GM12878 (cell line): ENCODE measurements around the gene NECTIN2. TPM values are rescaled to one million over a fixed set of nuclear protein-coding genes. Genes with fewer than 3 reads are reported as not detected.

Source experiments
- ATAC-seq: fragments of 200-7000 bp; cut with Tn5 transposase; 3 replicates; pipeline ENCODE4 v1.9.1; 2020; ENCODE audit warnings: mild to moderate bottlenecking, moderate library complexity
- BruUV-seq: library from RNA; stranded (reverse); fragments of 400-500 nt; replicated peaks from 2 replicates; lab custom pipeline; 2021; lab: Mats Ljungman, UMichigan
- CTCF ChIA-PET: fragments of 300-600 bp; sonication (Branson Sonifier 250); formaldehyde crosslinking; extraction: SDS; loops from one replicate; lab custom pipeline; 2021; ENCODE audit warnings: inconsistent platforms; lab: Yijun Ruan, JAX
- POLR2A ChIA-PET: fragments of 350-600 bp; formaldehyde crosslinking; extraction: SDS; loops from one replicate; lab custom pipeline; 2021; ENCODE audit warnings: inconsistent platforms; lab: Charles Lee
- RAD21 ChIA-PET: fragments of 300-600 bp; sonication (Branson Sonifier 250); formaldehyde crosslinking; loops from one replicate; lab custom pipeline; 2023; ENCODE audit warnings: antibody characterized with exemption; ENCODE audit not compliant: unreplicated experiment; lab: Charles Lee
- SMC1A ChIA-PET: fragments of 300-600 bp; sonication (Branson Sonifier 250); formaldehyde crosslinking; loops from one replicate; lab custom pipeline; 2023; ENCODE audit not compliant: unreplicated experiment, uncharacterized antibody; lab: Charles Lee
- DNase-seq: peaks from one replicate; pipeline ENCODE4 v3.0.0-alpha.2; 2011; ENCODE audit warnings: low read depth, low spot score
- FAIRE-seq: peaks from 3 replicates; lab custom pipeline; 2011; peaks lifted over from hg19 to GRCh38; lab: Jason Lieb, UNC
- H2AFZ ChIP-seq: 2 replicates; pipeline ENCODE4 v1.6.0; 2011; ENCODE audit warnings: low read depth, low read length, control low read depth; ENCODE audit not compliant: control insufficient read depth
- H3K27ac ChIP-seq: 2 replicates; pipeline ENCODE4 v1.5.1; 2011; ENCODE audit warnings: control low read depth; ENCODE audit not compliant: control insufficient read depth, insufficient read depth
- H3K27me3 ChIP-seq, 2 experiments: replicated peaks in 1 of 2; 2 replicates each; pipeline versions ENCODE4 v1.6.0 to v1.6.1; 2011; ENCODE audit warnings: low read length in 1 of 2; ENCODE audit not compliant: control insufficient read depth in 2 of 2, insufficient read depth in 2 of 2
- H3K36me3 ChIP-seq, 2 experiments: 2 replicates each; pipeline ENCODE4 v1.5.1; 2011; ENCODE audit warnings: low read length in 1 of 2; ENCODE audit not compliant: control insufficient read depth in 2 of 2, insufficient read depth in 2 of 2
- H3K4me1 ChIP-seq: 2 replicates; pipeline ENCODE4 v1.6.1; 2011; ENCODE audit warnings: mild to moderate bottlenecking, low read length, moderate library complexity, mixed read lengths; ENCODE audit not compliant: control insufficient read depth, insufficient read depth
- H3K4me2 ChIP-seq: 2 replicates; pipeline ENCODE4 v1.6.0; 2011; ENCODE audit warnings: control low read depth; ENCODE audit not compliant: control insufficient read depth, insufficient read depth
- H3K4me3 ChIP-seq: fragments of 200-600 bp; sonication (generic); 2 replicates; pipeline ENCODE4 v1.5.1; 2016
- H3K79me2 ChIP-seq: 2 replicates; pipeline ENCODE4 v1.6.0; 2011; ENCODE audit warnings: low read length; ENCODE audit not compliant: control insufficient read depth, insufficient read depth
- H3K9ac ChIP-seq: 2 replicates; pipeline ENCODE4 v1.8.0; 2011; ENCODE audit warnings: low read length, control low read depth, mixed read lengths; ENCODE audit not compliant: control insufficient read depth, insufficient read depth
- H3K9me3 ChIP-seq: replicated peaks from 3 replicates; pipeline ENCODE4 v1.5.1; 2011; ENCODE audit warnings: mild to moderate bottlenecking, low read length; ENCODE audit not compliant: control insufficient read depth, insufficient read depth
- H4K20me1 ChIP-seq: 2 replicates; pipeline ENCODE4 v1.6.0; 2011; ENCODE audit not compliant: control insufficient read depth, insufficient read depth
- ASH2L ChIP-seq: fragments of 300-600, 200-600 bp; sonication (generic); IDR thresholded peaks from 2 replicates; pipeline ENCODE4 v1.6.1; 2017; ENCODE audit warnings: low read depth, mild to moderate bottlenecking, borderline replicate concordance
- BMI1 ChIP-seq: fragments of 450-650 bp; IDR thresholded peaks from 2 replicates; pipeline ENCODE4 v1.6.1; 2016; ENCODE audit warnings: mild to moderate bottlenecking, moderate library complexity, borderline replicate concordance
- CREB1 ChIP-seq: IDR thresholded peaks from 2 replicates; pipeline ENCODE4 v1.6.1; 2012; ENCODE audit warnings: low read depth, mild to moderate bottlenecking, inconsistent platforms
- GATAD2B ChIP-seq: fragments of 450-650 bp; conservative IDR thresholded peaks from 2 replicates; pipeline ENCODE4 v1.6.1; 2017; ENCODE audit warnings: low read depth, mild to moderate bottlenecking, moderate library complexity
- MTA2 ChIP-seq: fragments of 450-650 bp; IDR thresholded peaks from 2 replicates; pipeline ENCODE4 v1.6.1; 2016; ENCODE audit warnings: low read depth, mild to moderate bottlenecking, moderate library complexity
- PAX5 ChIP-seq: IDR thresholded peaks from 2 replicates; pipeline ENCODE4 v1.6.1; 2011; ENCODE audit warnings: low read depth, low read length, borderline replicate concordance
- TCF12 ChIP-seq: IDR thresholded peaks from 2 replicates; pipeline ENCODE4 v1.6.1; 2011; ENCODE audit warnings: low read depth, mild to moderate bottlenecking, low read length
- ZNF384 ChIP-seq: IDR thresholded peaks from 2 replicates; pipeline ENCODE4 v1.6.1; 2012; ENCODE audit warnings: low read depth, mild to moderate bottlenecking, low read length, improper control_type of control experiment, borderline replicate concordance
- ZSCAN29 ChIP-seq: fragments of 450-650 bp; IDR thresholded peaks from 2 replicates; pipeline ENCODE4 v1.6.1; 2017; ENCODE audit warnings: mild to moderate bottlenecking, moderate library complexity
- WGBS: methylation state at CpG from one replicate; pipeline ENCODE4 v1.1.6; 2016; ENCODE audit warnings: low lambda C conversion rate; ENCODE audit not compliant: insufficient replicate concordance, insufficient coverage; ENCODE audit errors: missing lambda C conversion rate; 5-methylcytosine and 5-hydroxymethylcytosine counted together
- in situ Hi-C: fragments of 300-500 bp; cut with MboI; formaldehyde crosslinking; loops from 9 replicates; pipeline ENCODE4 v1.14.3; 2018; ENCODE audit warnings: mixed read lengths
- intact Hi-C: fragments of 100-400 bp; cut with micrococcal nuclease; formaldehyde crosslinking; loops from one replicate; pipeline ENCODE4 v1.14.2; 2022; ENCODE audit not compliant: unreplicated experiment
- polyA plus RNA-seq, 11 experiments: library from polyadenylated mRNA; depleted of rRNA in 4 of 11; unstranded in 6 of 11; stranded (reverse) in 5 of 11; fragments of >200 nt; fragmentation: Nextera tagmentation in 4 of 11; fragmentation: Illumina TruSeq in 1 of 11; extraction: Ambion mirVana in 4 of 11; extraction: Trizol in 1 of 11; gene quantifications; 1 replicate in 1 of 11; 2 replicates in 10 of 11; pipeline versions ENCODE4 v1.2.1 to v1.2.3, GENCODE V29; 2011 to 2016; ENCODE audit warnings: inconsistent platforms in 2 of 11, missing spikeins in 2 of 11, low read depth in 1 of 11
- total RNA-seq, 4 experiments: library from RNA; depleted of rRNA in 3 of 4; stranded (reverse); fragments of >200 nt in 3 of 4; fragmentation: Illumina TruSeq in 1 of 4; extraction: Trizol in 1 of 4; gene quantifications; 2 replicates each; pipeline versions ENCODE4 v1.2.1 to v1.2.3, GENCODE V29; 2013 to 2021
- TF ChIP-seq, protein P1 (sequence below): IDR thresholded peaks from 2 replicates; pipeline ENCODE4 v1.6.1; 2011; ENCODE audit warnings: low read depth, low read length, improper control_type of control experiment, borderline replicate concordance
- TF ChIP-seq, protein P2 (sequence below): IDR thresholded peaks from 2 replicates; pipeline ENCODE4 v1.6.1; 2012; ENCODE audit warnings: low read length, inconsistent platforms
- TF ChIP-seq, protein P3 (sequence below): fragments of 150-350 bp; IDR thresholded peaks from 2 replicates; pipeline ENCODE4 v1.6.1; 2016; ENCODE audit warnings: low read depth, low read length

NECTIN2 gene
- total and polyA plus RNA-seq, 10 of the 15 experiments (the other 5 are each of a cell fraction or from before 2014, with no cell fraction given), result 0.05 to 0.36 (median 0.26) TPM; not detected in 5

DNA sequence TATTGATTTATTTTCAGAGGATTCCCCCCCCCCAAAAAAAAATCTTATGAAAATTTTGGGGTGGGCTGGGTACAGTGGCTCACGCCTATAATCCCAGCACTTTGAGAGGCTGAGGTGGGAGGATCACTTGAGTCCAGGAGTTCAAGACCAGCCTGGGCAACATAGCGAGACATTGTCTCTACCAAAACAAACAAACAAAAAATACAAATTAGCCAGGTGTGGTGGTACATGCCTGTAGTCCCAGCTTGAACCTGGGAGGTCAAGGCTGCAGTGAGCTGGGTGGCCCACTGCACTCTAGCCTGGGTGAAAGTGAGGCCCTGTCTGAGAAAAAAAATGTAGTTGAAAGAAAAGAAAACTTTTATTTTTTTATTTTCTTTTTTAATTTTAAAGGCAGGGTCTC, 17.9 kb downstream of the NECTIN2 start (continued):
- TF ChIP-seq, protein P1, sequence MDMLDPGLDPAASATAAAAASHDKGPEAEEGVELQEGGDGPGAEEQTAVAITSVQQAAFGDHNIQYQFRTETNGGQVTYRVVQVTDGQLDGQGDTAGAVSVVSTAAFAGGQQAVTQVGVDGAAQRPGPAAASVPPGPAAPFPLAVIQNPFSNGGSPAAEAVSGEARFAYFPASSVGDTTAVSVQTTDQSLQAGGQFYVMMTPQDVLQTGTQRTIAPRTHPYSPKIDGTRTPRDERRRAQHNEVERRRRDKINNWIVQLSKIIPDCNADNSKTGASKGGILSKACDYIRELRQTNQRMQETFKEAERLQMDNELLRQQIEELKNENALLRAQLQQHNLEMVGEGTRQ, result no peak

DNA sequence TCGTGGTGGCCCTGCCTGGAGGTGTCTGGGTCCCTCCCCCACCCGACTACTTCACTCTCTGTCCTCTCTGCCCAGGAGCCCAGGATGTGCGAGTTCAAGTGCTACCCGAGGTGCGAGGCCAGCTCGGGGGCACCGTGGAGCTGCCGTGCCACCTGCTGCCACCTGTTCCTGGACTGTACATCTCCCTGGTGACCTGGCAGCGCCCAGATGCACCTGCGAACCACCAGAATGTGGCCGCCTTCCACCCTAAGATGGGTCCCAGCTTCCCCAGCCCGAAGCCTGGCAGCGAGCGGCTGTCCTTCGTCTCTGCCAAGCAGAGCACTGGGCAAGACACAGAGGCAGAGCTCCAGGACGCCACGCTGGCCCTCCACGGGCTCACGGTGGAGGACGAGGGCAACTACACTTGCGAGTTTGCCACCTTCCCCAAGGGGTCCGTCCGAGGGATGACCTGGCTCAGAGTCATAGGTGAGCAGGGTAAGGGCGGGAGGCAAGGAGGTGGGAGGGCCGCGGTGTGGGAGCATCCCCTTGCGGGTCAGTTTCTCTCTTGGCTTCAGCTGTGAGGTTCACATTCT, 19.2 kb downstream of the NECTIN2 start:
- ChIA-PET POLR2A (no interaction called here), CTCF (interaction anchor here (0.6 kb wide), 1 partner anchor 226 kb away, joined by 4 read pairs; no protein-coding TSS in a partner anchor), SMC1A (no interaction called here), RAD21 (no interaction called here)
- DNase-seq (no peak), FAIRE-seq (no peak), ATAC-seq (no peak)
- BruUV-seq, result no TSS peak
- Histone ChIP-seq H3K9me3 (no peaks in the 10 kb centered on the region), H3K4me1 (no peaks in the 10 kb centered on the region), H3K36me3 (no peaks in the 10 kb centered on the region), H2AFZ (no peak overlapping the region), H3K4me3 (no peak overlapping the region), H3K9ac (no peak overlapping the region), H3K4me2 (no peak overlapping the region), H3K27ac (no peak overlapping the region), H4K20me1 (no peaks in the 10 kb centered on the region), H3K27me3 (no peaks in the 10 kb centered on the region), H3K79me2 (no peaks in the 10 kb centered on the region)
- intact Hi-C loops, result no loop called here
- in situ Hi-C loops, result no loop called here
- WGBS, result 60% methylated on average over 27 of the region's 27 CpGs
- TF ChIP-seq, protein P2, sequence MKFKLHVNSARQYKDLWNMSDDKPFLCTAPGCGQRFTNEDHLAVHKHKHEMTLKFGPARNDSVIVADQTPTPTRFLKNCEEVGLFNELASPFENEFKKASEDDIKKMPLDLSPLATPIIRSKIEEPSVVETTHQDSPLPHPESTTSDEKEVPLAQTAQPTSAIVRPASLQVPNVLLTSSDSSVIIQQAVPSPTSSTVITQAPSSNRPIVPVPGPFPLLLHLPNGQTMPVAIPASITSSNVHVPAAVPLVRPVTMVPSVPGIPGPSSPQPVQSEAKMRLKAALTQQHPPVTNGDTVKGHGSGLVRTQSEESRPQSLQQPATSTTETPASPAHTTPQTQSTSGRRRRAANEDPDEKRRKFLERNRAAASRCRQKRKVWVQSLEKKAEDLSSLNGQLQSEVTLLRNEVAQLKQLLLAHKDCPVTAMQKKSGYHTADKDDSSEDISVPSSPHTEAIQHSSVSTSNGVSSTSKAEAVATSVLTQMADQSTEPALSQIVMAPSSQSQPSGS, result no peak
- TF ChIP-seq TCF12 (no peak), ASH2L (no peak), ZSCAN29 (no peak), BMI1 (no peak), PAX5 (no peak), MTA2 (no peak), CREB1 (no peak), GATAD2B (no peak), ZNF384 (no peak)
- TF ChIP-seq, protein P3, sequence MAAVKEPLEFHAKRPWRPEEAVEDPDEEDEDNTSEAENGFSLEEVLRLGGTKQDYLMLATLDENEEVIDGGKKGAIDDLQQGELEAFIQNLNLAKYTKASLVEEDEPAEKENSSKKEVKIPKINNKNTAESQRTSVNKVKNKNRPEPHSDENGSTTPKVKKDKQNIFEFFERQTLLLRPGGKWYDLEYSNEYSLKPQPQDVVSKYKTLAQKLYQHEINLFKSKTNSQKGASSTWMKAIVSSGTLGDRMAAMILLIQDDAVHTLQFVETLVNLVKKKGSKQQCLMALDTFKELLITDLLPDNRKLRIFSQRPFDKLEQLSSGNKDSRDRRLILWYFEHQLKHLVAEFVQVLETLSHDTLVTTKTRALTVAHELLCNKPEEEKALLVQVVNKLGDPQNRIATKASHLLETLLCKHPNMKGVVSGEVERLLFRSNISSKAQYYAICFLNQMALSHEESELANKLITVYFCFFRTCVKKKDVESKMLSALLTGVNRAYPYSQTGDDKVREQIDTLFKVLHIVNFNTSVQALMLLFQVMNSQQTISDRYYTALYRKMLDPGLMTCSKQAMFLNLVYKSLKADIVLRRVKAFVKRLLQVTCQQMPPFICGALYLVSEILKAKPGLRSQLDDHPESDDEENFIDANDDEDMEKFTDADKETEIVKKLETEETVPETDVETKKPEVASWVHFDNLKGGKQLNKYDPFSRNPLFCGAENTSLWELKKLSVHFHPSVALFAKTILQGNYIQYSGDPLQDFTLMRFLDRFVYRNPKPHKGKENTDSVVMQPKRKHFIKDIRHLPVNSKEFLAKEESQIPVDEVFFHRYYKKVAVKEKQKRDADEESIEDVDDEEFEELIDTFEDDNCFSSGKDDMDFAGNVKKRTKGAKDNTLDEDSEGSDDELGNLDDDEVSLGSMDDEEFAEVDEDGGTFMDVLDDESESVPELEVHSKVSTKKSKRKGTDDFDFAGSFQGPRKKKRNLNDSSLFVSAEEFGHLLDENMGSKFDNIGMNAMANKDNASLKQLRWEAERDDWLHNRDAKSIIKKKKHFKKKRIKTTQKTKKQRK, result no peak
- TF ChIP-seq, protein P1, result no peak
